ENCODE measurements around the gene PSEN2. TPM values are rescaled to one million over a fixed set of nuclear protein-coding genes. Genes with fewer than 3 reads are reported as not detected.

Gene PSEN2
- total and polyA plus RNA-seq, 10 of the 15 experiments (the other 5 are each of a cell fraction or from before 2014, with no cell fraction given), result 0.90 to 13.3 (median 7.0) TPM

GRCh38 chr1:226891346-226891745 lies 20.9 kb downstream of the PSEN2 start:
- no peak for FAIRE-seq
- no peak overlapping the region for H3K9ac ChIP-seq (ENCODE audit: control insufficient read depth, insufficient read depth, low read length)
- no peak for ATAC-seq
- 77% methylated on average over 11 of the region's 11 CpGs for WGBS (ENCODE audit: insufficient coverage, insufficient replicate concordance, low lambda C conversion rate, missing lambda C conversion rate)
- H3K9me3 ChIP-seq (replicated peaks; ENCODE audit: control insufficient read depth, insufficient read depth, low read length), result no peaks in the 10 kb centered on the region
- ChIA-PET RAD21 (ENCODE audit: unreplicated experiment) (no interaction called here), CTCF (no interaction called here), SMC1A (ENCODE audit: uncharacterized antibody, unreplicated experiment) (no interaction called here), POLR2A (no interaction called here)
- no peak overlapping the region for H3K4me2 ChIP-seq (ENCODE audit: control insufficient read depth, insufficient read depth)
- no peak overlapping the region for H2AFZ ChIP-seq (ENCODE audit: control insufficient read depth, low read depth, low read length)
- peaks cover 0 to 4% of the 10 kb centered on the region in 2 experiments; a peak in 2 of 4 replicates for H3K36me3 ChIP-seq (ENCODE audit: control insufficient read depth in 2 of 2, insufficient read depth in 2 of 2, low read length in 1 of 2)
- BruUV-seq (replicated peaks), result no TSS peak
- H3K27ac ChIP-seq (ENCODE audit: control insufficient read depth, insufficient read depth), result no peak overlapping the region
- H3K27me3 ChIP-seq (replicated peaks in 1 of 2; ENCODE audit: control insufficient read depth in 2 of 2, insufficient read depth in 2 of 2, low read length in 1 of 2), result no peaks in the 10 kb centered on the region
- H3K79me2 ChIP-seq (ENCODE audit: control insufficient read depth, insufficient read depth, low read length), result no peaks in the 10 kb centered on the region
- TF ChIP-seq NR2C2 (IDR thresholded peaks at IDR 0.05; ENCODE audit: borderline replicate concordance, control insufficient read depth, insufficient read length, low read depth) (no peak), SKIL (IDR thresholded peaks at IDR 0.05; ENCODE audit: low read depth, poor library complexity, severe bottlenecking) (no peak), PAX8 (IDR thresholded peaks at IDR 0.05) (no peak), CBFB (IDR thresholded peaks at IDR 0.05; ENCODE audit: low read depth) (no peak), JUND (IDR thresholded peaks at IDR 0.05; ENCODE audit: low read depth, low read length) (no peak), BMI1 (IDR thresholded peaks at IDR 0.05; ENCODE audit: borderline replicate concordance) (no peak), ZNF24 (IDR thresholded peaks at IDR 0.05) (no peak), NBN (IDR thresholded peaks at IDR 0.05) (no peak), JUNB (IDR thresholded peaks at IDR 0.05) (no peak), POLR2AphosphoS5 (IDR thresholded peaks at IDR 0.05; ENCODE audit: low read length) (no peak), SMAD5 (IDR thresholded peaks at IDR 0.05; ENCODE audit: low read depth) (no peak), KAT2A (conservative IDR thresholded peaks at IDR 0.05; ENCODE audit: control insufficient read depth, low read depth, low read length) (no peak), TCF3 (IDR thresholded peaks at IDR 0.05; ENCODE audit: borderline replicate concordance, insufficient read depth, low read depth, low read length) (no peak)
- TF ChIP-seq, protein P1, sequence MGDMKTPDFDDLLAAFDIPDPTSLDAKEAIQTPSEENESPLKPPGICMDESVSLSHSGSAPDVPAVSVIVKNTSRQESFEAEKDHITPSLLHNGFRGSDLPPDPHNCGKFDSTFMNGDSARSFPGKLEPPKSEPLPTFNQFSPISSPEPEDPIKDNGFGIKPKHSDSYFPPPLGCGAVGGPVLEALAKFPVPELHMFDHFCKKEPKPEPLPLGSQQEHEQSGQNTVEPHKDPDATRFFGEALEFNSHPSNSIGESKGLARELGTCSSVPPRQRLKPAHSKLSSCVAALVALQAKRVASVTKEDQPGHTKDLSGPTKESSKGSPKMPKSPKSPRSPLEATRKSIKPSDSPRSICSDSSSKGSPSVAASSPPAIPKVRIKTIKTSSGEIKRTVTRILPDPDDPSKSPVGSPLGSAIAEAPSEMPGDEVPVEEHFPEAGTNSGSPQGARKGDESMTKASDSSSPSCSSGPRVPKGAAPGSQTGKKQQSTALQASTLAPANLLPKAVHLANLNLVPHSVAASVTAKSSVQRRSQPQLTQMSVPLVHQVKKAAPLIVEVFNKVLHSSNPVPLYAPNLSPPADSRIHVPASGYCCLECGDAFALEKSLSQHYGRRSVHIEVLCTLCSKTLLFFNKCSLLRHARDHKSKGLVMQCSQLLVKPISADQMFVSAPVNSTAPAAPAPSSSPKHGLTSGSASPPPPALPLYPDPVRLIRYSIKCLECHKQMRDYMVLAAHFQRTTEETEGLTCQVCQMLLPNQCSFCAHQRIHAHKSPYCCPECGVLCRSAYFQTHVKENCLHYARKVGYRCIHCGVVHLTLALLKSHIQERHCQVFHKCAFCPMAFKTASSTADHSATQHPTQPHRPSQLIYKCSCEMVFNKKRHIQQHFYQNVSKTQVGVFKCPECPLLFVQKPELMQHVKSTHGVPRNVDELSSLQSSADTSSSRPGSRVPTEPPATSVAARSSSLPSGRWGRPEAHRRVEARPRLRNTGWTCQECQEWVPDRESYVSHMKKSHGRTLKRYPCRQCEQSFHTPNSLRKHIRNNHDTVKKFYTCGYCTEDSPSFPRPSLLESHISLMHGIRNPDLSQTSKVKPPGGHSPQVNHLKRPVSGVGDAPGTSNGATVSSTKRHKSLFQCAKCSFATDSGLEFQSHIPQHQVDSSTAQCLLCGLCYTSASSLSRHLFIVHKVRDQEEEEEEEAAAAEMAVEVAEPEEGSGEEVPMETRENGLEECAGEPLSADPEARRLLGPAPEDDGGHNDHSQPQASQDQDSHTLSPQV (IDR thresholded peaks at IDR 0.05), result no peak
- TF ChIP-seq, protein P2, sequence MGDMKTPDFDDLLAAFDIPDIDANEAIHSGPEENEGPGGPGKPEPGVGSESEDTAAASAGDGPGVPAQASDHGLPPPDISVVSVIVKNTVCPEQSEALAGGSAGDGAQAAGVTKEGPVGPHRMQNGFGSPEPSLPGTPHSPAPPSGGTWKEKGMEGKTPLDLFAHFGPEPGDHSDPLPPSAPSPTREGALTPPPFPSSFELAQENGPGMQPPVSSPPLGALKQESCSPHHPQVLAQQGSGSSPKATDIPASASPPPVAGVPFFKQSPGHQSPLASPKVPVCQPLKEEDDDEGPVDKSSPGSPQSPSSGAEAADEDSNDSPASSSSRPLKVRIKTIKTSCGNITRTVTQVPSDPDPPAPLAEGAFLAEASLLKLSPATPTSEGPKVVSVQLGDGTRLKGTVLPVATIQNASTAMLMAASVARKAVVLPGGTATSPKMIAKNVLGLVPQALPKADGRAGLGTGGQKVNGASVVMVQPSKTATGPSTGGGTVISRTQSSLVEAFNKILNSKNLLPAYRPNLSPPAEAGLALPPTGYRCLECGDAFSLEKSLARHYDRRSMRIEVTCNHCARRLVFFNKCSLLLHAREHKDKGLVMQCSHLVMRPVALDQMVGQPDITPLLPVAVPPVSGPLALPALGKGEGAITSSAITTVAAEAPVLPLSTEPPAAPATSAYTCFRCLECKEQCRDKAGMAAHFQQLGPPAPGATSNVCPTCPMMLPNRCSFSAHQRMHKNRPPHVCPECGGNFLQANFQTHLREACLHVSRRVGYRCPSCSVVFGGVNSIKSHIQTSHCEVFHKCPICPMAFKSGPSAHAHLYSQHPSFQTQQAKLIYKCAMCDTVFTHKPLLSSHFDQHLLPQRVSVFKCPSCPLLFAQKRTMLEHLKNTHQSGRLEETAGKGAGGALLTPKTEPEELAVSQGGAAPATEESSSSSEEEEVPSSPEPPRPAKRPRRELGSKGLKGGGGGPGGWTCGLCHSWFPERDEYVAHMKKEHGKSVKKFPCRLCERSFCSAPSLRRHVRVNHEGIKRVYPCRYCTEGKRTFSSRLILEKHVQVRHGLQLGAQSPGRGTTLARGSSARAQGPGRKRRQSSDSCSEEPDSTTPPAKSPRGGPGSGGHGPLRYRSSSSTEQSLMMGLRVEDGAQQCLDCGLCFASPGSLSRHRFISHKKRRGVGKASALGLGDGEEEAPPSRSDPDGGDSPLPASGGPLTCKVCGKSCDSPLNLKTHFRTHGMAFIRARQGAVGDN (IDR thresholded peaks at IDR 0.05), result no peak
- in situ Hi-C loops (cut with MboI), result no loop called here
- no peaks in the 10 kb centered on the region for H4K20me1 ChIP-seq (ENCODE audit: control insufficient read depth, insufficient read depth)
- peaks cover 8% of the 10 kb centered on the region for H3K4me1 ChIP-seq (ENCODE audit: control insufficient read depth, insufficient read depth, low read length)
- intact Hi-C loops (cut with micrococcal nuclease; ENCODE audit: unreplicated experiment), result no loop called here
- DNase-seq (ENCODE audit: low read depth, low spot score), result no peak
- no peak overlapping the region for H3K4me3 ChIP-seq

All from GM12878 (cell line).